SH-SY5Y (cell line): ENCODE results near the gene NFAT5.

Experiments used
- GATA2 ChIP-seq: IDR thresholded peaks from 2 replicates; pipeline ENCODE4 v1.6.1; 2011; ENCODE audit warnings: mild to moderate bottlenecking, low read depth, low read length
- GATA3 ChIP-seq: IDR thresholded peaks from 2 replicates; pipeline ENCODE4 v1.6.1; 2011; ENCODE audit warnings: low read depth, mild to moderate bottlenecking, low read length, moderate library complexity

- no peak for TF ChIP-seq GATA3
- no peak for TF ChIP-seq GATA2
Measured at GRCh38 chr16:69741951-69742904, 176.5 kb downstream of the NFAT5 start.
